GM19438 (cell line): ENCODE data around the gene DMD.
"Not testable (repeated sequence)": the region's sequence is repeated elsewhere in the genome, so short reads cannot be mapped to it uniquely, and the experiment has no call there.

Experiments used
- ATAC-seq: cut with Tn5 transposase; IDR thresholded peaks from one replicate; pipeline ENCODE4 v1.9.1; 2021; ENCODE audit warnings: low read depth; ENCODE audit not compliant: unreplicated experiment

Gene DMD

DNA sequence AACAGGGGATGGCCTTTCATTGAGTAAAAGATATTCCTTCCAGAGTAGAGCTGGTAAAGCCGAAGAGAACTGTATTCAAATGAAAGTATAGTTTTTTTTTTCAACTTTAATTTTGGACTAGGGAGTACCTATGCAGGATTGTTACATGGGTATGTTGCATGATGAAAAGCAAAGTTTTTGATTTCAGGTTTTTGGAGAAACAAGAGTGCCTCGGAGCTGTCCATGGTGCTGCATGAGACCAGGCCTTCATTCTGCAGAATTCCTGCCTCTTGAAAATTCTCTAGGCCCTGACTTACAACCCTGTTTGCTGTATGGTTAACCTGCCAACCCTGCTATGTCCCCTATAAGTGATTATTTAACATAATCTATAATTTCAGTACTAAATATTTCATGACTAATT lies 1073.8 kb downstream of the DMD start:
- ATAC-seq: no peak

DNA sequence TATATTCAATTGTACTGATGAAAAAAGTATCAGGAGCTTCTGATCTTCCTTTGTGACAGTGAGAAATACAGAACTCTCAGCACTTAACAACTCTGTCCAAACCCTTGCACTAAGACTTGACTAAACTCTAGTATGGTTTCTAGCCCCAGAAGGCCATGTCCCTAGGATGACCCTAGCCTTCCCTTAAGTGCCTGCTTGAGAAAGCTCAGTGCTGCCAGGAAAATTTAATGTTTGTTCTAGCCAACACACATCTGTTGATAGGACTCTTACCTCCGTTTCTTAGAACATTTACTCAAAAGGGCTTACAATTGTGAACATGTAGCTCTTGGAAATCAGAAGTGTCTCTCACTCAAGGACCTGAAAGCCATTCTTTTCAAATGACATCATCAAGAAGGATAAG lies 1084.4 kb downstream of the DMD start:
- no peak for ATAC-seq

DNA sequence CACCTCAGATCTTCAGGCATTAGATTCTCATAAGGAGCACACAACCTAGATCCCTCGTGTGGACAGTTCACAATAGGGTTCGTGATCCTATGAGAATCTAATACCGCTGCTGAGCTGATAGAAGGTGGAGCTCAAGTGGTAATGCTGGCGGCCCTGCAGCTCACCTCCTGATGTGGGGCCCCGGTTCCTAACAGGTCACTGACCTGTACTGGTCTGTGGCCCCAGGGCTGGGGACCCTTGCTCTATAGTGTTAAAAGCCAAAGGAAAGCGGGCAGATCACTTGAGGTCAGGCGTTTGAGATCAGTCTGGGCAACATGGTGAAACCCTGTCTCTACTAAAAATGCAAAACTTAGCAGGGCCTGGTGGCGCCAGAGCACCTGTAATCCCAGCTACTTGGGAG lies 1092.5 kb downstream of the DMD start:
- no peak for ATAC-seq

DNA sequence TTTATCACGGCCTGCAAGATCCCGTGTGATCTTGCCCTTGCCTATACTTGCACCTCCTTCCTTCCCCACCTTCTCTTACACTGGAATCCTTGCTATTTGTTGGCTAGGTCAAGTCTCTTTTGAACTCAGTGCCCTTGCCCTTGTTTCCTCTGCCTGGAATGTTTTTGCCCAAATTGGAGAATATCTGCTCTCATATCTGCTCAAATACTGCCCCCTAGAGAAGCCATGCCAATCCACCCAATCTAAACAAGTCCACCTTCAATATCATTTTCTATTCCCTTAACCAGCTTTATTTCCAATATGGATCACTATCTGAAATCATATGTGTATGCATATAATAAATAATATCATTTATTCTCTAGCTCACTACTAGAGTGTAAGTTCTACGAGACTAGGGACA lies 1095.3 kb downstream of the DMD start:
- no peak for ATAC-seq

DNA sequence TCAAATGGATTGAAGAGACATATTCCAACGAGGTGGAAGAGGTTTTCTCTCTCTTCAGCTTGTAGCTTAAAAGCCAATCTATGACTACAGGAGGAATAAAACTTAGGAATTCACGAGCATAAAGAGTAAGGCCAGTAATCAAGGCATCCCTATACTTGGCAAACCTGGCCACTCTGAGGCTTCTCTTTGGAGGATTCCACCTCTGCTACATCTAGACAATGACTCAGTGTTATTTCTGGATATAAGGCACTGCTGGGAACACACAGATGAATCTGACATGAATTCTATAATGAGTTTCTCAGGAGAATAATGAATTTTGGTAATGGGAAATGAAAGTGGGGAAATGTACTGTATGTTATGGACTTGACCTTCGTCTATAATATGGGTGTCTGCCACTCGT lies 1123.7 kb downstream of the DMD start:
- no peak for ATAC-seq

DNA sequence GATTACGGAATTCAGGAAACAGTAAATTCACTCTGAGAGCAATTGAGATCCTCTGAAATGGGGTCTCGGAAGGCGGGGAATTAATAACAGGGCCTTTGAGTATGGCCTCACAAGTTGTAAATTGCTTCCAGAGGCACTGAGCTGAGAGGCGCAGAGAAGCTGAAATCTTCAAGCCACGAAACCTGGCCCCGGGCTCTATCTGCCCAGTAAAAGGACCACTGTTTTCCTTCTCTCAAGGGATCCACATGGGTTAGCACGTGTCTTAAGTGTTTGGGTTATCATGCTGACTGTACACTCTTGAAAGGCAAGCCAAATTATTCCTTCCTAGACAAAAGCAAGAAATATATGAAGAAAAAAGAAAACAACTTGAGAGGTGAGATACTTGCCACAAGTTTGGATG lies 1126.6 kb downstream of the DMD start:
- ATAC-seq: no peak

DNA sequence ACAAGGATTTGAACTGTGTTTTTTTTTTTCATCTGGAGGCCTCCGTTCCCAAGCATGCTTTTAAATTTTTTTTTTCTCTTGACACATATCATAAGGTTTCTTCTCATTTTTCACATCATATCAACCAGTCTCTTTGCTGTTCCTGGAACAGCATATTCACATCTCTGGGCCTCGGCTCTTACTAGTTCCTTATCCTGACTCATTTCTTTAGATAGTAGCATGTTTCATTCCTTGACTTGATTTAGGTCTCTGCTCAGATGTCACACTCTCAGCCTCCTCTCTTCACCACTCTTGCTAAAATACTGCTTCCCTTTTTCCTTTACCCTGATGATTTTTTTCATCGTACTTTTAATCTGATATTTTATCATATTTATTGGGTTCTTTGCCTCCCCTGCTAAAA lies 1163.1 kb downstream of the DMD start:
- no peak for ATAC-seq

DNA sequence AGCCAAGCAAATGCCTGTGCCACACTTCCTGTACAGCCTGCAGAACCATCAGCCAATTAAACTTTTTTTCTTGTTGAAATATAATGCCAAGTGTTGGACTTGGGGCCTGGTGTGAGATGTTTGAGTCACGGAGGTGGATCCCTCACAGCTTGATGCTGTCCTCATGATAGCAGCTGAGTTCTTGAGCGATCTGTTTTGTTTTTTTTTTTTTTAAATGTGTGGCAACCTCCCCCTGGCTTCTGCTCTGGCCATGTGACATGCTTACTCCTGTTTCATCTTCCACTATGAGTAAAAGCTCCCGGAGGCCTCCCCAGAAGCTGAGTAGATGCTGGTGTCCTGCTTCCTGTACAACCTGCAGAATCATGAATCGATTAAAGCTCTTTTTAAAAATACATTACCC lies 1166.2 kb downstream of the DMD start:
- no peak for ATAC-seq

DNA sequence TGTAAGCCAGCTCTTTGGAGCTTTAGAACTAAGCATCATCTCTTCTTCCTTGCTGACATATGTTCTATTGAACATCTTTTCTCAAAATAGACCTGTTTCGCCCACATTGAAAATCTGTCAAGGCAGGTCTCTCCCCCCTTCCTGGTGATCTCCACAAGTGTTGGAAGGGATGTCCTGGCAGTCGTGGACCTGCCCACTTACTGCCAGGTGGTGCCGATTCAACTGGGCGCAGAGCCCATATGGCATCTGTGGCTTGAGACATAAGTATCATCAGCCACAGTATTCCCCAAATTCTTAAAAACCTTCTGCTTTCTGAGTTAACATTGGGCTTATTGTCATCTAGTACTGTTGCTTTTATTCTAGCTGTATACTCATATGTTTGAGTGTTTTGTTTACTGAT lies 1170.2 kb downstream of the DMD start:
- no peak for ATAC-seq

DNA sequence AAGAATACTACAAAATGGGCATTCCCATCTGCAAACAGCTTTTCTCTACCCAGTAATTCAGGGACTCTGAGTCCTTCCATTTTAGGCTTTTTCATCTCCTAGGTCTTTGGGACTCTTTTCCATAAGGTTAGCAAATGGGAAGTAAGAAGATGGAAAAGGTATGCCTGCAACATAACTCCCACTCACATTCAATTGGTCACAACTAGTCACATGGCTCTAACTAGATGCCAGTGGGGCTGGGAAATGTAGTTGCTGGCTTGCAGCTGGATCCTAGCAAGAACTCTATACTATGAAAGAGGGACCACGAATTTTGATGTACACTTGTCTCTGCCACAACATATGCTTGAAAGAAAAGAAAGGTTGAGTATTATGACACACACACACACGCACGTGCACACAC lies 1184.6 kb downstream of the DMD start:
- ATAC-seq: no peak

DNA sequence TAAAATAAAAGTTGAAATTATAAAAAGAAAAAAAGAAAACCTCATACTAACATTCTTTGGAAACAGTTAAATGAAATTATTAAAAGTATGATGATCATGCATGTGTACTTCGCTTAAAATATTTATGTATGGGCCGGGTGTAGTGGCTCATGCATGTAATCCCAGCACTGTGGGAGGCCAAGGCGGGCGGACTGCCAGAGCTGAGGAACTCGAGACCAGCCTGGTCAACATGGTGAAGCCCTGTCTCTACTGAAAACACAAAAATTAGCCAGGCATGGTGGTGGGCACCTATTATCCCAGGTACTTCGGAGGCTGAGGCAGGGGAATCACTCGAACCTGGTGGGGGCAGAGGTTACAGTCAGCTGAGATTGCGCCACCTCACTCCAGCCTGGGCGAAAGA lies 1187.3 kb downstream of the DMD start:
- ATAC-seq: no peak

DNA sequence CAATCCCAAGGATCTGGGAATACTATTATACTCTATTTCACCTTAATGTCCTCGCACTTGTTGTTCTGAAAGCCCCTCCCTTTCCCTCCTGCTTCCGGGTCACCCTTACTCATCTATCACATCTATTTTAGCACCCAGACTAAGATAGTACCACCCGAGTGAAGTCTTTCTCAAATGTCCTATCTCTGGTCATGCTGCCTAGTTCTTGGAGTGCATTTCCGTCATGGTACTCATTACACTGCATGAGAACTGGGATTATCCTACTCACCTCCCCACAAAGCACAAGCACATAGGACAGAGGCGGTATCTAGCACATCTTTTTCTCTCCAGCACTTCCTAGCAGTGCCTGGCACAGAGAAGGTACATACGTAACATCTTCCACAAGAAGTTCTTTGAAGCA lies 1195.2 kb downstream of the DMD start:
- ATAC-seq: no peak

DNA sequence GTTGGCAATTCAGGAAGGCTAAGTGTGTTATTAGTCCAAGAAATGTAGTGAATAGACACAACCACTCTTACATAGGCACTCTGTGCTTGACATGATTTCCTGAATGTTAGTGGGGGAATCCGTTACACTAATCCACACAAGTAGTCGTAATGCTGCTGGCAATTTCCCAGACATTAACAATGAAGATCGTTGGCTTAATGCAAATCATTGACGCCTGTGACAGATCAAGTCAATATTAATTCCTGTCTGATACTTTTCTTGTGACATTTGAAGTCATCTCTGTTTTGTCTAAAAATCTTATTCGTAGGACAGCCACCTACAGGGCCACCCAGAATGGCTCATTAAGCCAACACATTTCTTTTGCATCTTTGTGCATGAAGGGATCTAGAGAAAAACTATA lies 1200.4 kb downstream of the DMD start:
- ATAC-seq: no peak

DNA sequence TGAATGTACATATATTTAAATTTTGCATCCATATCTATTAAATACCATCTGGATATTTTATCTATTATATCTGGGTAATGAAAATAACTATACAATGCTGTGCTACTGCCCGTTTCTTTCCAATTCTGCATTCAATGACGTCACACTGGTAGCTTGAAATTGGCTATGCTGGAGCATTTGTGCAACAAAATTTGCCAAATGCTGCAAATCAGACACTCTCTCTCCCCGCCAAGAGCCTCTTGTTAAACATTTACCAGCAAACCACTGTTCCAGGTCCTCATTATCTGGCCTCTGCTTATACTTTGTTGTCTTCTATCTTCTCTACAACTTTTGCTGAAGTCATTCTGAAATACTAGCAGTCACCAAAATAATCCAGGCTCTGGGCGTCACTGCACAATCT lies 1201.1 kb downstream of the DMD start:
- no peak for ATAC-seq

DNA sequence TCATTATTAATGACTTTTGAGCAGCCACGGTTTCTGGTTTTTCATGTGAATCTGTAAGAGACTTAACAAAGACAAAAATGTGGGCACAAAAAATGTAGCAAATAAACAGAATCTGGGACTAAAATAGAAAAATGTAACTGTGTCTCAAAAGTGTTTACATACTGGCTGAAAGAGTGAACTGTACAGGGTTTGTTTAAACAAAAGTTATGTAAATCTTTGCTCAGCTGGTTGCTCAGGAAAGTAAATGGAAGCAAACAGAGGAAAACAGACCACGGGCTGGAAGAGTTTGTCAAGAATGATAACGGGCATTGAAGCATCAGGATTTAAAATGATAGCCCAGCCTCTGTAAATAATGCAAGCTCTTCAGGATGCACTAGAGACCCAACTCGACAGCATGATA lies 1217.7 kb downstream of the DMD start:
- no peak for ATAC-seq

DNA sequence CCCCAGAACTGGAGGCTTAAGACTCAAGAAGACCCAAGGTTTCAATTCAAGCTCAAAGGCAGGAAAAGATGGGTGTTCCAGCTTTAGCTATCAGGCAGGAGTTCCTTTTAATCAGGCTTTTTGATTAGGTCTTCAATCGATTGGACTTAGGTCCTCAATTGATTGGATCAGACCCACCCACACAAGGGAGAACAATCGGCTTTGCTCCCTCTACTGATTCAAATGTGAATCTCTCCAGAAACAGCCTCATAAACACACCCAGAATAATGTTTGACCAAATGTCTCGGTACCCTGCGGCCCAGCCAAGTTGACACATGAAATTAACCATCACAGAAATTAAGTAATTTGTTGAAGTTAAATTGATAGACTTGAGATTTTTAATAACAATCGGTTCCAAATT lies 1222.4 kb downstream of the DMD start:
- no peak for ATAC-seq

DNA sequence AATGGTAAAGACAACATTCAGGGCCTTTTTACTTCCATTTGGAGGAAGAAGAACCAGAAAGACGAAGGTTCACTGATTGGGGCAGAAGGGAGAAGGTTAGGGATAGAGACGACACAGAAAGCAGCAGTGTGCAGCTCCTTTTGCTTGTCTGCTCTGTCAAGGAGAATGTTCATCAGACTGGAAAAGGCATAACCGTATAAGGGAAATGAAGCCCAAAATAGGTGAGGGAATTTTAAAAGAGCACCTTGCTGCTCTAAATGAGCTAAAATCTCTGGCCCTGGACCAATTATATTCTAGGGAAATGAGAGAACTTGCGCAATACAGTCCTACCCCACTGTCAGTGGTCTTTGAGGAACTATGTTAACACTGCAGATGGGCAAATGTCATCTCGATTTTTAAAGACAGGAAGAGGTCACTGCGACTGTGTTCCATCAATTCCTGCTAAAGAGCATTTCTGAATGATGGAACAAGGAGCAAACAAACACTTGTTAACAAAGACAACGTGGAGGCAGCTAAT lies 1229.7 kb downstream of the DMD start:
- no peak for ATAC-seq

DNA sequence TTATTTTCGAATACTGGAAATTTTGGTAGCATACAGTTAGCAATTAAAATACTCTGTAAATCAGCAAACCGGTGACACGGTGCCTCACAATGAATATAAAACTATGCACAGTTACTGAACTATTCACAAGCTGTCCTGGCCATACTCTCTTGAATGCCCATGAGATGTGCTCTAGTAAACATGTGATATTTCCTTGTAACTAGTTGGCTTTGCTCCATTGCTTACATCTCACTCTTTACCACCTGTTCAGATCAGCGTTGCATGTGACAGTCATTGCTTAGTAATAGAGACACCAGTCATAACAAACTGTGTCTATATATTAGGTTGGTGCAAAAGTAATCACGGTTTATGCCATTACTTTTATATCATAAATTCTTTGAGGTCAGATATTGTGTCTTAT lies 1241.6 kb downstream of the DMD start:
- ATAC-seq: no peak

DNA sequence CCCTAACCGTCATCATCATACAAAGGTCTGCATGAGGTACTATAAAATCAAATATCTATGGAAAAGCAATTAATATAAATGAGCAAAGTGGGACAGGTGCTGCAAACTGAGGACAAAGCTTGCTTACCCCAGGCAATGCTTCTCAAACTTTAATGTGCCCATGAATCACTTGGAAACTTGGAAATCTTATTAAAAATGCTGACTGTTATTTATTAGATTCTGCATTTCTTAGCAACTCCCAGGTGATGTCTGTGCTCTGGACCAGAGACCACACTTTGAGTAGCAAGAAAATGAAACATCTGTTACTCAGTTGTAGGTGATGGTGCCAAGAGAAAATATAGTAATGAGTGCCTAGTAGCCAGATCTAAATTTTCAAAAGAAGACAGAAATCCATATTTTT lies 1249.1 kb downstream of the DMD start:
- no peak for ATAC-seq

DNA sequence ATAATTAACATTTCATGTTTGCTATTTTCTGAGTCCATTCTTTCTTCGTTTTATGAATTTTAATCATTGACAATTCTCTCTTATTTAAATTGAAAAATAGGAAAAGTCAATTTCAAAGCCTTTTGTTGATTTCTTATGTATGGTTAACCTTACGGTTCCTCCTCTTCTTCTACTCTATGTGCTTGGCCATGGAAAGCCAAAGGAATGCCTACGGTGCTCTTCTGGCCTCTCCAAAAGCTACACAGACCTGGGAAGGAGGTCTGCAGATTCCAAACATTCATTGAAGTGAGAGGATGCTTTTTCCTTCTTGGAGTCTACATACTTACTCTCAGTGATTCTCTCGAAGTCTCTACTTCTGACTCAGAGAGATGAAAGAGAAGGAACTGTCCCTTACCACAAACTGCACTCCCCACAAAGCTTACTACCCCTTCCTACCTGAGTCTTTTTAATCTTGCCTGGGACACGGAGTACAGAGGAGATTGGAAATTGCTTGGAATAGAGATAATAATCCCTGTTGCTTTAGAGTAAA lies 1276.4 kb downstream of the DMD start:
- no peak for ATAC-seq

DNA sequence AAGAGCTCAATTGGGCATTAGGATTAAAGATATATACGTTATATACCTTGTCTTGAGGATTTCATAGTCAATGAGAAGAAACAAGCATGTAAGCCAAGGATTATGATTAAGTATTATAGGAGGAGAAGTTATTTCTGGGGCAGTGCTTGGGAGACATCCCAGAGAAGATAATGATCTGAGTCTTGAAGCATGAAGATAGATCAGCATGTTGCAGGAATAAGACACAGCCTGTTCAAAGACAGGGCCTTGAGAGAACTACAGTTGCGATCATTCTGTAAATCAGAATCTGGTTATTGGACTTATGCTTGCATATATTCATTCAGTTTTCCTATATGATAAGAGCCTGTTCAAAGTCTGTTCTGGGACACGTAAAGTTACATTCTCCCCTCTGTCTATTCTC lies 1277.3 kb downstream of the DMD start:
- ATAC-seq: no peak

DNA sequence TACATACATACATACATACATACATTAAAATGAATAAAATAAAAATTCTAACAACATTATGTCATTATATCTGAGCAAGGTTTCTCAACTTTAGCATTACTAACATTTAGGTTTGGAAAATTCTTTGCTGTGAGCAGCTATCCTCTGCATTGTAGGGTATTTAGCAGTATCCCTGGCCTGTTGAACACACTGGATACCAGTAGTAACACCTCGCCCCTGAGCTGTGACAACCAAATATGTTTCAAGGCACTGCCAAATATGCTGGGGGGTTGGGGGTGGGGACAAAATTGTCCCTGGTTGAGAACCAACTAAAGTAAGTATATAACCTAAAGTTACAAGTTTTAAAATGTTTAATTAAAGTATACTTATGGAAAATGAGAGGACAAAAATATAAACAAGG lies 1278.6 kb downstream of the DMD start:
- ATAC-seq: no peak

DNA sequence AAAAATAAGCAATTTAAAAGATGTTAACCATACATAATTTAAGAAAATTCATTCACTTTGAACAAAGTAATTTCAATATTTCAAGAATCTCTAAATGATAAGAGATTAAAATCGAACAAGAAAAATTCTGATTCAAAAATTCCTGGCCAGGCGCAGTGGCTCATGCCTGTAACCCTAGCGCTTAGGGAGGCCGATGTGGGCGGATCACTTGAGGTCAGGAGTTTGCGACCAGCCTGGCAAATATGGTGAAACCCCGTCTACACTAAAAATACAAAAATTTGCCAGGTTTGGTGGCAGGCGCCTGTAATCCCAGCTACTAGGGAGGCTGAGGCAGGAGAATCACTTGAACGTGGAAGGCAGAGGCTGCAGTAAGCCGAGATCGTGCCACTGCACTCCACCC lies 1279.0 kb downstream of the DMD start:
- ATAC-seq: not testable (repeated sequence)
